CD4-positive, alpha-beta T cell (primary cell): ENCODE measurements around the gene SDC3. TPM values are rescaled to one million over a fixed set of nuclear protein-coding genes. Genes with fewer than 3 reads are reported as not detected.

Source experiments
- ATAC-seq: fragments of 200-7000 bp; cut with Tn5 transposase; one replicate; pipeline ENCODE4 v1.10.0; 2022; ENCODE audit warnings: mild to moderate bottlenecking; ENCODE audit not compliant: poor library complexity
- CTCF ChIA-PET: fragments of 350-600 bp; sonication (Branson Sonifier 250); formaldehyde crosslinking; loops from one replicate; lab custom pipeline; 2021; ENCODE audit warnings: antibody characterized with exemption, inconsistent platforms; lab: Charles Lee
- POLR2A ChIA-PET: fragments of 350-600 bp; sonication (Branson Sonifier 250); formaldehyde crosslinking; loops from one replicate; lab custom pipeline; 2021; ENCODE audit warnings: antibody characterized with exemption, inconsistent platforms; lab: Charles Lee
- DNase-seq, 14 experiments: peaks; one replicate each; pipeline ENCODE4 v3.0.0-alpha.2; 2013 to 2020; ENCODE audit warnings: mixed read lengths in 2 of 14
- H3K27ac ChIP-seq, 2 donors: one replicate each; pipeline versions ENCODE4 v1.5.1 to v1.7.0; 2013; ENCODE audit warnings: low read length in 2 of 2, low read depth in 1 of 2, mild to moderate bottlenecking in 1 of 2
- H3K27me3 ChIP-seq, 2 experiments: 1 replicate in 1 of 2; 2 replicates in 1 of 2; pipeline versions ENCODE4 v1.6.1 to v1.7.0; 2013; ENCODE audit warnings: low read length in 2 of 2, control low read depth in 1 of 2, mild to moderate bottlenecking in 1 of 2, moderate library complexity in 1 of 2; ENCODE audit not compliant: insufficient read depth in 2 of 2, control insufficient read depth in 1 of 2
- H3K36me3 ChIP-seq: one replicate; pipeline ENCODE4 v1.6.1; 2013; ENCODE audit warnings: low read length, control low read depth; ENCODE audit not compliant: insufficient read depth
- H3K4me1 ChIP-seq: one replicate; pipeline ENCODE4 v1.6.1; 2013; ENCODE audit warnings: low read length, control low read depth; ENCODE audit not compliant: insufficient read depth
- H3K4me3 ChIP-seq: one replicate; pipeline ENCODE4 v1.5.1; 2013; ENCODE audit warnings: mild to moderate bottlenecking, low read length, moderate library complexity
- H3K9me3 ChIP-seq, 2 experiments: 1 replicate in 1 of 2; 2 replicates in 1 of 2; pipeline versions ENCODE4 v1.6.1 to v1.7.0; 2013; ENCODE audit warnings: low read length in 2 of 2, mild to moderate bottlenecking in 2 of 2, control low read depth in 1 of 2, moderate library complexity in 1 of 2; ENCODE audit not compliant: control insufficient read depth in 1 of 2, insufficient read depth in 1 of 2
- H3K27ac Mint-ChIP-seq: one replicate; pipeline ENCODE4 v1.8.0; 2020; ENCODE audit warnings: mixed read lengths
- H3K27me3 Mint-ChIP-seq: one replicate; pipeline ENCODE4 v1.8.0; 2021; ENCODE audit warnings: mixed read lengths
- H3K36me3 Mint-ChIP-seq: one replicate; pipeline ENCODE4 v1.8.0; 2021; ENCODE audit warnings: low read depth, mixed read lengths
- H3K4me1 Mint-ChIP-seq: one replicate; pipeline ENCODE4 v1.8.0; 2021; ENCODE audit warnings: low read depth, mixed read lengths
- H3K4me3 Mint-ChIP-seq: one replicate; pipeline ENCODE4 v1.8.0; 2020; ENCODE audit warnings: mild to moderate bottlenecking, mixed read lengths
- H3K9me3 Mint-ChIP-seq: one replicate; pipeline ENCODE4 v1.8.0; 2020; ENCODE audit warnings: mixed read lengths
- CTCF ChIP-seq: fragments of 200-600 bp; IDR thresholded peaks from one replicate; pipeline ENCODE4 v1.8.0; 2022; ENCODE audit warnings: antibody characterized with exemption, mild to moderate bottlenecking
- intact Hi-C, 2 experiments: fragments of 100-400 bp; cut with DNase I in 1 of 2; cut with micrococcal nuclease in 1 of 2; formaldehyde crosslinking; loops; one replicate each; pipeline versions ENCODE4 v1.15.1 to v1.9.0; 2023 to 2025; cut with DNase I, micrococcal nuclease
- total RNA-seq, 174 experiments: library from RNA in 2 of 174; stranded (reverse) in 2 of 174; gene quantifications; one replicate each; pipeline ENCODE4 v1.2.3 and lab custom pipeline; 2021 to 2026

SDC3 gene
- total RNA-seq, 2 experiments from 2014 or later, result 0.14 TPM; not detected in 1

DNA sequence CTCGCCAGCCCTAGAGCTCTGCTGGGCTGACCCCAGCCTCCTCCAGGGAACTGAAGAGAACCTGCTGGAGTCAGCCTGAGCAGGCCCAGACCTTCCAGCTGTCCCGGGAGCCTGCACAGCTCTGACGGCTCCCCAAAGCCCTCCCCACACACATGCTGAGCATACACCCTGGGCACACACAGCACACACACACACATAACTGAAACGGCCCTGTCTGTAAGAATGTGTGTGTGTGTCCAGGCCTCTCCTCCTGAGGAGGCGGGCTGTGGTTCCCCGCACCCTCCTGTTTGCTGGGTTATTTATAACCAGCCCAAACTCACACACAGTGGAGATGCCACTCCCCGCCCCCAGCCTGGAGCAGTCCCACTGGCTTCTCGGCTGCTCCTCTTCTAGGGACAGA is 20.2 kb downstream of the SDC3 start:
- H3K9me3 ChIP-seq, result no peaks in the 10 kb centered on the region
- Mint-ChIP-seq H3K9me3 (no peaks in the 10 kb centered on the region), H3K27ac (no peak overlapping the region), H3K4me3 (no peak overlapping the region), H3K36me3 (no peaks in the 10 kb centered on the region), H3K27me3 (peaks cover 1% of the 10 kb centered on the region), H3K4me1 (no peaks in the 10 kb centered on the region)
- intact Hi-C loops, result no loop called here
- CTCF ChIA-PET, result no interaction called here
- no peak overlapping the region for H3K4me3 ChIP-seq
- POLR2A ChIA-PET, result no interaction called here
- peaks cover 3% of the 10 kb centered on the region for H3K4me1 ChIP-seq
- TF ChIP-seq CTCF, result no peak
- H3K36me3 ChIP-seq, result no peaks in the 10 kb centered on the region
- H3K27ac ChIP-seq, result no peak overlapping the region
- no peak for ATAC-seq
- peaks cover 3 to 4% of the 10 kb centered on the region in 2 experiments for H3K27me3 ChIP-seq
- no peak for DNase-seq

- intact Hi-C loops, result no loop called here
- TF ChIP-seq CTCF, result no peak
- Mint-ChIP-seq H3K9me3 (no peaks in the 10 kb centered on the region), H3K36me3 (no peaks in the 10 kb centered on the region), H3K27me3 (peaks cover under 1% of the 10 kb centered on the region), H3K4me3 (no peak overlapping the region), H3K27ac (no peak overlapping the region), H3K4me1 (no peaks in the 10 kb centered on the region)
- CTCF ChIA-PET, result no interaction called here
- Histone ChIP-seq H3K9me3 (no peaks in the 10 kb centered on the region), H3K27me3 (peaks cover 4 to 5% of the 10 kb centered on the region in 2 experiments), H3K36me3 (no peaks in the 10 kb centered on the region), H3K27ac (no peak overlapping the region), H3K4me3 (no peak overlapping the region), H3K4me1 (peaks cover 3% of the 10 kb centered on the region)
- ATAC-seq, result no peak
- DNase-seq, result no peak
- POLR2A ChIA-PET, result no interaction called here
Observed at GRCh38 chr1:30887485-30888315, 20.9 kb downstream of the SDC3 start.

GRCh38 chr1:30886710-30887428 is 21.7 kb downstream of the SDC3 start:
- no peaks in the 10 kb centered on the region for H3K9me3 Mint-ChIP-seq
- H3K4me3 Mint-ChIP-seq, result no peak overlapping the region
- H3K36me3 Mint-ChIP-seq, result no peaks in the 10 kb centered on the region
- H3K36me3 ChIP-seq, result no peaks in the 10 kb centered on the region
- CTCF ChIA-PET, result no interaction called here
- POLR2A ChIA-PET, result no interaction called here
- H3K4me1 Mint-ChIP-seq, result no peaks in the 10 kb centered on the region
- no peak overlapping the region for H3K4me3 ChIP-seq
- DNase-seq, result no peak
- no peak for ATAC-seq
- no peak for TF ChIP-seq CTCF
- H3K4me1 ChIP-seq, result peaks cover 1% of the 10 kb centered on the region
- no peak overlapping the region for H3K27ac Mint-ChIP-seq
- H3K27ac ChIP-seq, result no peak overlapping the region
- peaks cover 4 to 5% of the 10 kb centered on the region in 2 experiments for H3K27me3 ChIP-seq
- intact Hi-C loops, result no loop called here
- peaks cover 8% of the 10 kb centered on the region for H3K27me3 Mint-ChIP-seq
- H3K9me3 ChIP-seq, result no peaks in the 10 kb centered on the region
